GM18873 (cell line): ENCODE results near the gene AKAP6.
"Not testable (repeated sequence)": the region's sequence is repeated elsewhere in the genome, so short reads cannot be mapped to it uniquely, and the experiment has no call there.

Source experiments
- ATAC-seq: cut with Tn5 transposase; IDR thresholded peaks from one replicate; pipeline ENCODE4 v1.9.1; 2021; ENCODE audit warnings: mild to moderate bottlenecking, moderate library complexity, moderate number of reproducible peaks; ENCODE audit not compliant: unreplicated experiment, low FRiP score

AKAP6 gene

GRCh38 chr14:32774214-32774613 lies 445.1 kb downstream of the AKAP6 start:
- ATAC-seq, result no peak

DNA sequence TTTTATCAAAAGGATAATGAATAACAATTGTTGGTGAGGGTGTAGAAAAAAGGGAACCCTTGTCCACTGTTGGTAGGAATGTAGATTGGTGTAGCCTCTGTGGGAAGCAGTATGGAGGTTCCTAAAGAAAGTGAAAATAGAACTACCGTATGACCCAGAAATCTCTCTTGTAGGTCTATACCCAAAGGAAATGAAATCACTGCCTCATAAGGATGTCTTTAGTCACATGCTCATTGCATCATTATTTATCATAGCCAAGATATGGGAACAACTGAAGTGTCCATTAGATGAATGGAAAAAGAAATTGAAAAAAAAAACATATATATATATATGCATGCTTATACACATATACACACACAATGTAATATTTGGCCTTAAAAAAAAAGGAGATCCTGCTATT lies 450.7 kb downstream of the AKAP6 start:
- no peak for ATAC-seq

DNA sequence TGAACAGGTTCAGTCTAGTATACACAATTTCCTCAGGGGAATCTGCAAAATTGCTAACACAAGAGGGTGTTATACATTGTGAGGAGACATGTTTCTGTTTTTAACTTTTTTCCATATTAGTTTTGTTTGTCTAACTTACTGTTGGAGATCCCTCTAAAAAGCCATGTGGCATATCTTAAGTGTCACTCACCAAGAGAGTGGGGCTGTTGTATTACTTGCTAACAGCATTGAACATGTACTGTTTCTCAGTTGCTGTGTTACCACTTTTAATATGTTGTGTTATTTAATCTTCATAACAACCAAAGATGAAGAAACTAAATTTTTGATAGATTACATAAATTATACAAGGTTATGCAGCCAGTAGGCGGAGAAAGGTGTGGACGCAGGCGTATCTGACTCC lies 455.3 kb downstream of the AKAP6 start:
- no peak for ATAC-seq

- no peak for ATAC-seq
Observed at GRCh38 chr14:32785585-32785984, 456.5 kb downstream of the AKAP6 start.

DNA sequence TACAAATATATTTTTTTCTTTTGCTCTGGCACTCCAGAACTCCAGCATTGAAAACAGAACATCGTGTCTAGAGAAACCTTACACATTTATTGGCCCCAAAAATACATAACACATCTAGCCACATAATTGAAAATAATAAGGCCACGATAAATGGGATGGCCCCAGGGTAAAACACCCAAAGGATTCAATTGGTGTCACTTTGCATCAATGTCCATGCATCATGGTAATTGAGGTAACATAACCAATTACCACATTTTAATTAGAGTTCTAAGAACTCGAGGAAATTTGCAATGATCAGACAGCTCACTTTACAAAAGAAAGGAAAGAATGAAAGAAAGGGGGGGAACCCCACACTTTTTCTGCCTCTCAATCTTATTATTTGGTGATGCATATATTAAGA lies 457.8 kb downstream of the AKAP6 start:
- ATAC-seq, result no peak

GRCh38 chr14:32793033-32793432 lies 463.9 kb downstream of the AKAP6 start:
- ATAC-seq, result not testable (repeated sequence)

GRCh38 chr14:32800320-32800719 lies 471.2 kb downstream of the AKAP6 start:
- ATAC-seq, result no peak

- no peak for ATAC-seq
Observed at GRCh38 chr14:32802295-32802694, 473.2 kb downstream of the AKAP6 start.

- no peak for ATAC-seq
Observed at GRCh38 chr14:32805979-32806378, 476.9 kb downstream of the AKAP6 start.

DNA sequence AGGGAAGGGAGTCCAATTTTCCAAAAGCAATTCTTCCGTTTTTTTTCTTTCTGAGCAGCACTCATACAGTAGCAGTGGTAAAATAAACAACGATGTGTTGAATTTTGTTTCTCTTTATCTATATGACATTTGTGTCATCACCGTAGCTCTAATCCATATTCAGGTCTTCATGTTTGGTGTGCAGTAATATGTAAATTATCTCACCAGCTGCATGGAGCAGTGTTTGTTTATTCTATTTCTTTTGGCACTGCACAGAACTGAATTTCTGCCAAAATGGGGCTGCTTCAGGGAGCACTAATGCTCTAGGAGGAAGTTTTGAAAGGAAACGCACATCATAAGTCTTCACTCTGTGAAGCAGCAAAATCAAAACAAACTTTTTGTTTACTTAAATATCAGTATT lies 479.5 kb downstream of the AKAP6 start:
- no peak for ATAC-seq

GRCh38 chr14:32809255-32809654 lies 480.2 kb downstream of the AKAP6 start:
- ATAC-seq, result no peak

DNA sequence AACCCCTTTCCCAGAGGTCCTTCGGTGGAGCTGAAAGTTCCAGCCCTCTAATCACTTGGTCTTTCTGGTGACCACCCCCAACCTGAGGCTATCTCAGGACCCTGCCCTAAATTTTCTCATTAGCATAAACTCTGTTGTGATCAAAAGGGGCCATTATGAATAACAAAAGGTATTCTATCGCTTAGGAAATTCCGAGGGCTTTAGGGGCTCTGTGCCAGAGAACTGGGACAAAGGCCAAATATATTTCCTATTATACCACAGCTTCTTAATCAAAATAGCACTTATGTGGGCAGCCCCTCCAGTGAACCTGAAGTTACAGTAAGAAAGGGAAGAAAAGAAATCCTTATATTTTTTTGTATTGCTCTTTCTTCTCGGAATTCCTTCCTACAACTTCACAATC lies 484.3 kb downstream of the AKAP6 start:
- ATAC-seq, result no peak

DNA sequence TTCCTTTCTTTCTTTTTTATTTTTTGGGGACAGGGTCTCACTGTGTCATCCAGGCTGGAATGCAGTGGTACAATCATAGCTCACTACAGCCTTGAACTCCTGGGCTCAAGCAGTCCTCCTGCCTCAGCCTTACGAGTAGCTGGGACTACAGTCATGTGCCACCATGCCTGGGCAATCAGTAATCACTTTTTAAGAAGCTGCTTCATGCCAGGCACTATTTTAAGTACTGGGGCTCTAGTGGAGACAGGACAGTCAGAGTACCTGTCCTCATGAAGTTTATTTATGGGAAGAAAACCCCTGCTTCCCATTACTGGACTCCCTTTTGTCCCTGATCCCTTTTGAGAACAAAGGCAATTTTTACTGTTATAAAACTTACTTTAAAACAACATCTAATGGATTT lies 485.6 kb downstream of the AKAP6 start:
- ATAC-seq, result no peak

- ATAC-seq, result no peak
Observed at GRCh38 chr14:32816588-32816987, 487.5 kb downstream of the AKAP6 start.

DNA sequence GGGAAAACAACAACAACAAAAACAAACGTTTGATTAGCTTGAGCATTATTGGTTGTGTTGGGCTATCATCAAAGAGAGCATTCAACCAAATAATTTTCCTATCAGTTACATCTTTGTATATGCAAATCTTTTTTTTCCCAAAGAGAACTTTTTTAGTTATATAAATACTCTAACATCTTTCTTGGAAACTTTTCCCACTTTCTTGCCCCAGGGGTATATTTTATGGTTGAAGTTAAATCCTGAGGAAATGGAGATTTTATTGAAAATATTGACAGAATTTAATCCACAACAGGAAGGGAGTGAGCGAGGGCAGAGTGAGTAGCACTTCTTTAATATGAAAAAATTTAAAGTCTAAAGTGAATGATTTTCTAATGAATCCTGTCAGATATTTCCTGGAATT lies 488.7 kb downstream of the AKAP6 start:
- no peak for ATAC-seq

GRCh38 chr14:32818581-32818980 lies 489.5 kb downstream of the AKAP6 start:
- no peak for ATAC-seq

- ATAC-seq, result no peak
Observed at GRCh38 chr14:32820181-32820580, 491.1 kb downstream of the AKAP6 start.

- ATAC-seq, result no peak
Observed at GRCh38 chr14:32820682-32821081, 491.6 kb downstream of the AKAP6 start.

DNA sequence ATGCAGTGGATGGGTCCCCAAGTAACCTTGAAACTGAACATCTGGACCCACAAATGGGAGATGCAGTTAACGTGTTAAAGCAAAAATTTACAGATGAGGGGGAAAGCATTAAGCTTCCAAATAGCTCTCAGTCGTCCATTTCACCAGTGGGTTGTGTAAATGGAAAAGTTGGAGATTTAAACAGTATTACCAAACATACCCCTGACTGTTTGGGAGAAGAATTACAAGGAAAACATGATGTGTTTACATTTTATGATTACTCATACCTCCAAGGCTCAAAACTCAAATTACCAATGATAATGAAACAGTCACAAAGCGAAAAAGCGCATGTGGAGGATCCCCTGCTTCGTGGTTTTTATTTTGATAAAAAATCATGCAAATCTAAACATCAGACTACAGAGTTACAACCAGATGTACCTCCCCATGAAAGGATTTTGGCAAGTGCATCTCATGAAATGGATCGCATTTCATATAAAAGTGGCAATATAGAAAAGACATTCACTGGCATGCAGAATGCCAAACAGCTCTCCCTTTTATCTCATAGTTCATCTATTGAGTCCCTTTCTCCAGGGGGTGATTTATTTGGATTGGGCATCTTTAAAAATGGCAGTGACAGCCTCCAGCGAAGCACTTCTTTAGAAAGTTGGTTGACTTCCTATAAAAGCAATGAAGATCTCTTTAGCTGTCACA lies 493.0 kb downstream of the AKAP6 start:
- no peak for ATAC-seq

GRCh38 chr14:32823706-32824105 lies 494.6 kb downstream of the AKAP6 start:
- ATAC-seq, result no peak

GRCh38 chr14:32824195-32824594 lies 495.1 kb downstream of the AKAP6 start:
- no peak for ATAC-seq

- ATAC-seq, result no peak
Observed at GRCh38 chr14:32825058-32825457, 496.0 kb downstream of the AKAP6 start.
